ENCODE measurements around the gene PRF1. TPM values are rescaled to one million over a fixed set of nuclear protein-coding genes. Genes with fewer than 3 reads are reported as not detected.
A peak's percentile ranks its signal among the peaks of the same experiment; 100 is the strongest.

The PRF1 gene
- polyA plus RNA-seq, 1 experiment: not detected

- H3K36me3 ChIP-seq (ENCODE audit: control insufficient read depth, insufficient read depth, low read length): no peaks in the 10 kb centered on the region
- H3K27me3 ChIP-seq (ENCODE audit: control insufficient read depth, insufficient read depth, low read length): no peaks in the 10 kb centered on the region
- ChIA-PET POLR2A (no interaction called here), CTCF (interaction anchor here (0.7 to 7.1 kb wide), 28 partner anchors 10 to 658 kb away, joined by 3 to 171 read pairs (median 4); partner anchors contain the start of gene PCBD1)
- TF ChIP-seq, protein P1, sequence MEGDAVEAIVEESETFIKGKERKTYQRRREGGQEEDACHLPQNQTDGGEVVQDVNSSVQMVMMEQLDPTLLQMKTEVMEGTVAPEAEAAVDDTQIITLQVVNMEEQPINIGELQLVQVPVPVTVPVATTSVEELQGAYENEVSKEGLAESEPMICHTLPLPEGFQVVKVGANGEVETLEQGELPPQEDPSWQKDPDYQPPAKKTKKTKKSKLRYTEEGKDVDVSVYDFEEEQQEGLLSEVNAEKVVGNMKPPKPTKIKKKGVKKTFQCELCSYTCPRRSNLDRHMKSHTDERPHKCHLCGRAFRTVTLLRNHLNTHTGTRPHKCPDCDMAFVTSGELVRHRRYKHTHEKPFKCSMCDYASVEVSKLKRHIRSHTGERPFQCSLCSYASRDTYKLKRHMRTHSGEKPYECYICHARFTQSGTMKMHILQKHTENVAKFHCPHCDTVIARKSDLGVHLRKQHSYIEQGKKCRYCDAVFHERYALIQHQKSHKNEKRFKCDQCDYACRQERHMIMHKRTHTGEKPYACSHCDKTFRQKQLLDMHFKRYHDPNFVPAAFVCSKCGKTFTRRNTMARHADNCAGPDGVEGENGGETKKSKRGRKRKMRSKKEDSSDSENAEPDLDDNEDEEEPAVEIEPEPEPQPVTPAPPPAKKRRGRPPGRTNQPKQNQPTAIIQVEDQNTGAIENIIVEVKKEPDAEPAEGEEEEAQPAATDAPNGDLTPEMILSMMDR (IDR thresholded peaks at IDR 0.05; ENCODE audit: insufficient read depth, low read depth, low read length): no peak
- no peak overlapping the region for H3K4me3 ChIP-seq (ENCODE audit: low read depth, low read length)
- DNase-seq (ENCODE audit: low read depth): no peak
These were observed 52.1 kb downstream of the PRF1 start for GRCh38 chr10:70550459-70550858.

DNA sequence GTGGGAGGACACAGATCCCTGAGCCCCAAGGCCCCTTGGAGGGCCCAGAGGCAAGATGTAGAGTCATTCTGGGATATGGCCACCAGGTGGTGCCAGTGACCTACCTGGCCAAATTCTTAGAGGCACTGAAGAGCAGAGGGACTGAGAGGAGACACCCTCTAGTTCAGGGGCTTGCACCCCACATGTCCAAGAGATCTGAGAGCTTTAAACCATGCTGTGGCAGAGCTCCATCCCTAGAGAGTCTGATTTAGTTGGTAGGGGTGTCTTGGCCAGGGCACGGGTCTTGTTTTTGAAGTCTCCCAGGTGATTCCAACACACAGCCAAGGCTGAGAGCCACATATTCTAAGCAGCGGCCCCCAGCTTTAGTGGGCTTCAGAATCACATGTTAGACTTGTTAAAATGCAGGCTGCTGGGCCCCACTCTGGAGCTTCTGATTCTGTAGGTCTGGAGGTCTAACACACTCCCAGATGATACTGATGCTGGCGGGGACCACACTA, 52.5 kb downstream of the PRF1 start:
- CTCF ChIA-PET: interaction anchor here (0.6 to 7.1 kb wide), 32 partner anchors 10 to 659 kb away, joined by 3 to 171 read pairs (median 4); no protein-coding TSS in a partner anchor
- DNase-seq (ENCODE audit: low read depth): no peak
- POLR2A ChIA-PET: no interaction called here

GRCh38 chr10:70549351-70549961, 53.1 kb downstream of the PRF1 start:
- TF ChIP-seq, protein P1 (IDR thresholded peaks at IDR 0.05; ENCODE audit: insufficient read depth, low read depth, low read length): no peak
- Histone ChIP-seq H3K27me3 (ENCODE audit: control insufficient read depth, insufficient read depth, low read length) (no peaks in the 10 kb centered on the region), H3K4me3 (ENCODE audit: low read depth, low read length) (no peak overlapping the region), H3K36me3 (ENCODE audit: control insufficient read depth, insufficient read depth, low read length) (no peaks in the 10 kb centered on the region)
- DNase-seq (ENCODE audit: low read depth): no peak
- CTCF ChIA-PET: interaction anchor here (0.6 to 7.1 kb wide), 32 partner anchors 9 to 373 kb away, joined by 3 to 171 read pairs (median 3); no protein-coding TSS in a partner anchor
- POLR2A ChIA-PET: no interaction called here

More for the DNA sequence above, 52.5 kb downstream of the PRF1 start:
- Histone ChIP-seq H3K36me3 (ENCODE audit: control insufficient read depth, insufficient read depth, low read length) (no peaks in the 10 kb centered on the region), H3K27me3 (ENCODE audit: control insufficient read depth, insufficient read depth, low read length) (no peaks in the 10 kb centered on the region), H3K4me3 (ENCODE audit: low read depth, low read length) (no peak overlapping the region)
- TF ChIP-seq, protein P1 (IDR thresholded peaks at IDR 0.05; ENCODE audit: insufficient read depth, low read depth, low read length): peak; percentile 86

Other genes starting within 250 kb of the PRF1 start
- 2.9 and 6.7 TPM in 2 replicates for gene LRRC20, start 220.1 kb downstream of the PRF1 start, polyA plus RNA-seq (2011; rRNA removed)
- 13.4 and 21.9 TPM in 2 replicates for gene EIF4EBP2, start 198.6 kb downstream of the PRF1 start, polyA plus RNA-seq (2011; rRNA removed)
- not detected in 2 replicates for gene NODAL, start 161.1 kb downstream of the PRF1 start, polyA plus RNA-seq (2011; rRNA removed)
- gene PALD1, start 124.0 kb downstream of the PRF1 start, polyA plus RNA-seq (2011; rRNA removed): 0.01 and 0.10 TPM in 2 replicates
- gene ADAMTS14, start 69.8 kb upstream of the PRF1 start, polyA plus RNA-seq (2011; rRNA removed): 1.2 and 3.3 TPM in 2 replicates
- gene TBATA, start 182.6 kb upstream of the PRF1 start, polyA plus RNA-seq (2011; rRNA removed): not detected in 2 replicates
- 16.6 and 22.0 TPM in 2 replicates for gene SGPL1, start 213.2 kb upstream of the PRF1 start, polyA plus RNA-seq (2011; rRNA removed)